ENCODE data around the gene MAPKAP1.

DNA sequence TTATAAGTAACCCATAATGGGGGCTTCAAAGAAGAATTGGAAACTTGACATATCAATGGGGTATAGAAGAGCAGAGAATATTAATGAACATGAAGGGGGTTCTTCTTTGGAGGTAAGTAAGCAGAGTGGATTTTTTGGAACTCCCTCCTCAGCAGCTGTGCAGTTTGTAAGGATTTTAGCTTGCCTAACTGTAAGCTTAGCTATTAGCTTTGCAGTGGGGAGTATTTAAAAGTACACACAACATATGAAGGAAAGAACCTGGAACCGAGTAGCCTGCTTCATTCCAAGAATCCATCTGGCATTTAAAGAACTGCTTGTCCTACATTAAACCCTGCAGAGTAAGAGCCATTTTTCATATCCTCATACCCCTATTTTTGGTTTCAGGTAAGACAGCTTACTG, 38.0 kb upstream of the MAPKAP1 start:
- TF ChIP-seq EP300 (IDR thresholded peaks at IDR 0.05; ENCODE audit: borderline replicate concordance) (no peak), YY1 (IDR thresholded peaks at IDR 0.05; ENCODE audit: low read depth) (no peak), EGR1 (IDR thresholded peaks at IDR 0.05) (no peak), RAD21 (IDR thresholded peaks at IDR 0.05; ENCODE audit: low read depth) (no peak), FOXM1 (IDR thresholded peaks at IDR 0.05; ENCODE audit: borderline replicate concordance, low read depth) (no peak)
